ENCODE measurements around the gene RBM34.
"Not testable (repeated sequence)": the region's sequence is repeated elsewhere in the genome, so short reads cannot be mapped to it uniquely, and the experiment has no call there.

RBM34 gene, protein sequence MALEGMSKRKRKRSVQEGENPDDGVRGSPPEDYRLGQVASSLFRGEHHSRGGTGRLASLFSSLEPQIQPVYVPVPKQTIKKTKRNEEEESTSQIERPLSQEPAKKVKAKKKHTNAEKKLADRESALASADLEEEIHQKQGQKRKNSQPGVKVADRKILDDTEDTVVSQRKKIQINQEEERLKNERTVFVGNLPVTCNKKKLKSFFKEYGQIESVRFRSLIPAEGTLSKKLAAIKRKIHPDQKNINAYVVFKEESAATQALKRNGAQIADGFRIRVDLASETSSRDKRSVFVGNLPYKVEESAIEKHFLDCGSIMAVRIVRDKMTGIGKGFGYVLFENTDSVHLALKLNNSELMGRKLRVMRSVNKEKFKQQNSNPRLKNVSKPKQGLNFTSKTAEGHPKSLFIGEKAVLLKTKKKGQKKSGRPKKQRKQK

DNA sequence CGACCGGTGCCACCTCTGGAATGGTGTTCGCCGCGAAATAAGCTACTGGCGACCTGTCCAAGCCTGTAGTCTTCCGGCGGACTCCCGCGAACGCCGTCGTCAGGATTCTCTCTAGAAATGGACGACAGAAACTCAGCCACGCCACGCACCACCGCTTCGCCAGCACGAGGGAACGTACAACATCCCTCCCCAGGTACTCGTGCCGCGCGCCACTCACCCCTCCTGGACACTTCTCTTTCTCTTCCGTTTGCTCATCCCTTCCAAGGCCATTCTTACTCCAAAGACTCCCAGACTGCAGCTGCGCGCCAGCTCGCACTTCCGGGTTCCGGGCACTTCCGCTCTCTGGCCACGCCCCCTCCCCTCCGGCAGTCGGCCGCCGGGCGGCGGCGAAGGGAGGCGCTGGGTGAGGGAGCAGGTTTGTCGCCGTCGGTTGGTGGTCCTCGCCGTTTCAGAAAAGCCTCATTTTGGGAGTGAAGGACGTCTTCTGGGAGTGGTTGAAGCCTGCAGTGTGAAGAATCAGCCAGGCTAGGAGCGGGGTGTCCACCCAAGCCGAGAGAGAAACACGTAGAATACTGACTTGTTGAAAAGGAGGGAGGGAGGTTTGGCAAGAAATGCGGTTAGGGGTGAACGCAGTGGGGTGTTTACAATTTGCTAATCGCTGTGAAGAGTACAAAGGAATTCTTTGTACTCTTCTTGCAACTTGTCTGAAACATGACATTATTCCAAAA is at the start of gene RBM34:
TSS of gene RBM34 (minus strand) at position 294 of the 728 bp plus-strand sequence. CDS start at position 270, 24 bp downstream.
- peak; percentile 38 to 93 (median 84) for DNase-seq

DNA sequence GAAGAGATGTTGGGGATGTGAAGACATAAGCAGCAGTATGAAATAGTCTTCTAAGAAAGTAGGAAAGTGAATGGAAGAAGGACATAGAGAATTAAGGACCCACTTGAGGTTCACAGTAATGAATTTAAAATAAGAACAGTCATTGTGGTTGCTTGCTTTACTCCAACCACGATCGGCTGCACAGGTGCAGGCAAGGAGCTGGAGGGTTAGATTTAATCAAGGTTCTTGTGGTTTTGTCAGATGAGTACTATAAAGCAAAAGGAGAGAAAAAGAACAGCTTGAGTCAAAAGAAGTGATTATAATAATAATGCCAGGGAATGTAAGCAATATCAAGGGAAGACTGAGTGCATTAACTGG is 46.1 kb upstream of the RBM34 start:
- DNase-seq: no peak

DNA sequence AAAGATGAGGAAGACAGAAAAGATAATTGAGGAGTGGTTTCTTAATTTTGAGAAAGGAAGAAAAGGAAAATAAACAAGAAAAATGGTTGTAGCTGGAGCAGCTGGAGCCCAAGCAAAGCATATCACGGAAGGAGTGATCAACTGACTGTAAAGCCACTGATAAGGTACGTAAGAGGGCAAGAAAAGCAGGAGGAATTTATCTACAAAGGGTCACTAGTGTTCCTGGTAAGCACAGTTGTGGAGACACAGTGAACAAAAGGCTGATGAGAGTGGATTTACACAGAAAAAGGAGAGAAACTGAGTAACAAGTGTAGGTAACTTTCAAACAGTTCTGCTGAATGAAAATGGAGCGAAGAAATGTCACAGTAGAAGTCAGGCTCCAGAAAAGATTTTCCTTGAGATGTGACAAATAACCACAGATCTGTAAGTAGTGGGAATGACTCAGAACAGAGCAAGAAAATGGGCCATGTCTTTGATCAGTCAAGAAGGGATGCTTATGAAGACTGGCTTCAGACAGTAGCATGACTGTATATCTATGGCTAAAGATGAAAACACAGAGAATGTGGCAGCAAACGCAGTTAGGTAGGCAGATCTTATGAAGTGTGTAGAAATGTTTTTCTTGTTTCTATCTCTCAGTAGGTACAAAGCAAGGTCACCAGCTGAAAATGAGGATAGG is 45.6 kb upstream of the RBM34 start:
- DNase-seq: no peak

DNA sequence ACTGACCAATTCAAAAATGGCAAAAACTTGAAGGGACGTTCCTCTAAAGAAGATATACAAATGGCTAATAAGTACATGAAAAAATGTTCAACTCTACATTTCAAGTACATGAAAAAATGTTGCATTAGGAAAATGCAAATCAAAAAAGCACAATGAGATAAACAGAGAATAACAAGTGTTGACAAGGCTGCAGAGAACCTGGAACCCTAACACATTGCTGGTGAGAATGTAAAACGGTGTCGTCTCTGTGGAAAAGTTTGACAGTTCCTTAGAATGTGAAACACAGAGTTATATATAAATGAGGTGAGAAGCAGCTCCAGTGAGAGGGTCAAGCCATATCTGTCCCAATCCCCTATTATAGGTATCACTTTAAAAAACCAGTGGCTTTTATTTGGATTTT is 44.6 kb upstream of the RBM34 start:
- no peak for DNase-seq

DNA sequence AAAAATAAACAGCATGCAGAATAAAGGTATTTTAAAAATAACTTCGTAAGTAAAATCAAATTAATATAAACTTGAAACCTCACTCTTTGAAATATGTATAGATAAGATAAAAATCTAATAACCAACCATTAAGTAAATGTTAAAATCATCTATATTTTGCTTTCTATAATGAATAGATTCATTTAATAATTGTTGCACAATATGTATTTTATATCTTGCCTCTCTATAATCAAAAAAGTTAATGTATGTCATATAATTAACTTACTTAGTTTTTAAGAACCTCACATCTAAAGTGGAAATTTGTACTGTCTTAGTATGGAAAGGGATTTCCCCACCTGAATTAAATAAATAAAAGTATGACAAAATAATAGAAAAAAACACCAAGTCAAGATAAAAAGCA is 42.4 kb upstream of the RBM34 start:
- DNase-seq: no peak

DNA sequence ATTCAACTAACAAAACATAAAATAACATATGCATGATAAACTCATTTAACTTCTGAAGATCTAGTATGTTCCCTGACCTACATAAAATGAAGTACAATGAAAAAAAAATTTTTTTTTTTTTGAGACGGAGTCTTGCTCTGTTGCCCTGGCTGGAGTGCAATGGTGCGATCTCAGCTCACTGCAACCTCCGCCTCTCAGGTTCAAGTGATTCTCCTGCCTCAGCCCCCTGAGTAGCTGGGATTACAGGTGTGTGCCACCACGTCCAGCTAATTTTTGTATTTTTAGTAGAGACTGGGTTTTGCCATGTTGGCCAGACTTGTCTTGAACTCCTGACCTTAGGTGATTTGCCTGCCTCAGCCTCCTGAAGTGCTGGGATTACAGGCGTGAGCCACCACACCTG is 41.4 kb upstream of the RBM34 start:
- DNase-seq: not testable (repeated sequence)

DNA sequence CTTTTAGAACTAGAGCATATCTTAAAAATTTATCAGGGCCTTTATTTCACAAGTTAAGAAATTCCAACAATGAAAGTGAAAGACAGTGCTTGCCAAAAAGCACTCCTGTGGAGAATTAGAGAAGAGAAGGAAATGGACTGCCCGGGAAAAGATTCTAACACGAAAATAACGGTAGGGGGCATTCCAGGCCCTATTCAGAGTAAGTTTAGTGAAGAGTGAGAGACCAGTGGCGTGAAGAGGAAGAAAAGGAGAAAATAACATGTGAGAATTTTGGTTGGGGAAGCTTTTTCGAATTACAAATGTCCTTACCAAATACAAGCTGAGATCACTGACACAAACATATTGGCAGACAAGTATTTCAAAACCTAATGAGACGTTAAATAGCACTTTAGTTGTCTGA is 38.4 kb upstream of the RBM34 start:
- peak in 2 of 51 donors; percentile 5 to 9 for DNase-seq

GRCh38 chr1:235190431-235190830 is 29.4 kb upstream of the RBM34 start:
- DNase-seq: no peak

- DNase-seq: no peak
These were observed 26.3 kb upstream of the RBM34 start for GRCh38 chr1:235187316-235187715.

DNA sequence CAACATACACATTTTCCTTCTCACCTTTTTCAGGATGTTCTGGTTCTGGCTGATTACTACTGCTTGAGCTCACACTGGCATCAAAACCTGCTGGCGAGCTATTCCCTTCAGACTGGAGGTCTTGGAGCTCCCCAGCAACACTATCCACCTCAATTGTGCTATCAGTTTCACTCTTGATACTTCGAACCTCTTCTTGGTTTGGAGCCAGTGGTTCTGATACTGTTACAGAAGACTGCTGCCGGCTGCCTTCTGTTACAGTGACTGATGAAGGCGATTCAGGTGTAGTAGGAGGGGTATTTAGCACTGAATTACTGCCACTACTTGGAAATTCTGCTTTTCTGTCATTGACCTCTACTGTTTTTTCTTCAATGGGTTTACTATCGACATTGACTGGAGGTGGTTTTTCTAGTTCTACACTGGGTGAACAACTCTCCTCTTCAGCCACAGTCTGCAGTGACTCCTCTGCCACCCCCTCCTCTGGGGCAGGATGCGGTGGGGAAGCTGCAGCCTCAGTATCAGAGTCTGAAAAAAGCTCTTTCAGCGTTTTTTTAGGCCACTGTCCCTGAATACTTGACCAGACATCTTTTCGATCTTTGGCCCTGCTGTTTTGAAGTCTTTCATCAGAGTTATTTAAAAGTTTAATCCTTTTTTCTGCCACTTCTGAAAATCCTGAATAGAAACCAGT is 20.7 kb upstream of the RBM34 start:
- no peak for DNase-seq

GRCh38 chr1:235180916-235181460 is 19.9 kb upstream of the RBM34 start:
- no peak for DNase-seq

DNA sequence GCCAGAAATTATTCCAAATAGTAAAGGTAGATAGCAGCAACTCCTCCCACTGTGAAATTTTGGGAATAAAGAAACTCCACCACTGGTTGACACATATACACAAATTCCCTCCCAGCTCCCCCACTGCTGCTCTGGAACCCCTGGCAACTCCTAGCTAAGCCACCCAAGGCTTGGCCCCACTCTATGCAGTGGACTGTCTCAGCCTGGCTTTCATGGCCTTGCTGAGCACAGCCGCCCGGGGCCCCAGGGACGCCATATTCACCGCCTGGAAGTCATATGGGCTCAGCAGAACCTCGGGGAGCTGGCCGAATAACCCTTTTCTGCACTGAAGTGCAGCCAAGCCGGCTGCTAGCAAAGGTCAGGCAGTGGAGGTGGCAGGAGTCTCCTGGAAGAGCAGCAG is 15.4 kb upstream of the RBM34 start:
- DNase-seq: no peak

GRCh38 chr1:235169986-235170385 is 8.9 kb upstream of the RBM34 start:
- no peak for DNase-seq

DNA sequence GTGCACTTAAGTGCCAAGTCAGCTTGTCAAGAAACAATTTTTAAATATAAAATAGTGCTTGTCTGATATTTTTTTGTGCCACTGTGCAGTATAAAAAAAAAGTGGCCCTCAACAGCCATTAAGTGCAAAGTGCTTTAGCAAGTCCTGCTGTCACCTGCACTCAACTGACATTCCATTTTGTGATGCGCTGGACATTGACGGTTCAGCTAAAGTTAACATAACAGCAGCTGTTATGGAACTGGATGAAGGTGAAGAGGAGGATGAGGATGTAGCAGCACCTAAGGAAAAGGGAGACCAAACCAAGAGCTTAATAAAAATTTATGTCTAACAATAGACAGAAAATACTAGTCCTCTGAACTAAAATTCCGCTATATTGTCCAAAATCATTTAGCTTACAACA is 7.3 kb upstream of the RBM34 start:
- no peak for DNase-seq

DNA sequence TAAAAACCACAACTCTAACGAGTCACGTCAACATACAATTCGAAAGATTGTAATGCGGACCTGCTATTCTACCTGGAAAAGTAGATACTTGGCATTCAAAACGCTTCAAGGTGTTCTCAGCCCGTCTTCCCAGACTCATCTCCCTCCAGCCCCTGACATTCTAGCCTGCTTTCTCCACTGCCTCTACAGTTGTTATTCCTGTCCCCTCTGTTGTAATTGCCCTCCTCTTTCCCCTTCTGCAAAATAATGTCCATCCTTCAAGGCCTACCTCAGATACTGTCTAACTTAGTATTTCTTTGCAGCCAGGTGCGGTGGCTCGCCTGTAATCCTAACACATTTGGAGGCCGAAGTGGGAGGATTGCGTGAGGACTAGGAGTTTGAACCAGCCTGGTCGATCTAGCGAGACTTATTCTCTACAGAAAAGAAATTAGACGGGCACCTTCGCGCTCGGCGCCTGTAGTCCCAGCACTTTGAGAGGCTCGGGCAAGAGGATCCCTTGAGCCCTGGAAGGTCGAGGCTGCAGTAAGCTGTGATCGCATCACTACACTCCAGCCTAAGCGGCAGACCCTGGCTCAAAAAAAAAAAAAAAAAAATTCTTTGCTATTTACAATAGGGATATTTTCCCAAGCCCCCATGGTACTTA is 756 bp upstream of the RBM34 start:
- DNase-seq: peak in 2 of 51 donors; percentile 2 to 26

- no peak for DNase-seq
These were observed 580 bp downstream of the RBM34 start for GRCh38 chr1:235160383-235160956.

GRCh38 chr1:235159930-235160329 is 1.1 kb downstream of the RBM34 start:
- DNase-seq: not testable (repeated sequence)

DNA sequence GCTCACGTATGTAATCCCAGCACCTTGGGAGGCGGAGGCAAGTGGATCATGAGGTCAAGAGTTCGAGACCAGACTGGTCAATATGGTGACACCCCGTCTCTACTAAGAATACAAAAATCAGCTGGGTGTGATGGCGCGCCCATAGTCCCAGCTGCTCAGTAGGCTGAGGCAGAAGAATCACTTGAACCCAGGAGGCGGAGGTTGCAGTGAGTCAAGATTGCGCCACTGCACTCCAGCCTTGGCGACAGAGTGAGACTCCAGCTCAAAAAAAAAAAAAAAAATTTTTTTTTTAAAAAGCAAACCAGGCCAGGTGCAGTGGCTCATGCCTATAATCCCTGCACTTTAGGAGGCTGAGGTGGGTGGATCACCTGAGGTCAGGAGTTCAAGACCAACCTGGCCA is 1.8 kb downstream of the RBM34 start:
- not testable (repeated sequence) for DNase-seq

GRCh38 chr1:235158680-235159079 is 2.4 kb downstream of the RBM34 start:
- DNase-seq: no peak

DNA sequence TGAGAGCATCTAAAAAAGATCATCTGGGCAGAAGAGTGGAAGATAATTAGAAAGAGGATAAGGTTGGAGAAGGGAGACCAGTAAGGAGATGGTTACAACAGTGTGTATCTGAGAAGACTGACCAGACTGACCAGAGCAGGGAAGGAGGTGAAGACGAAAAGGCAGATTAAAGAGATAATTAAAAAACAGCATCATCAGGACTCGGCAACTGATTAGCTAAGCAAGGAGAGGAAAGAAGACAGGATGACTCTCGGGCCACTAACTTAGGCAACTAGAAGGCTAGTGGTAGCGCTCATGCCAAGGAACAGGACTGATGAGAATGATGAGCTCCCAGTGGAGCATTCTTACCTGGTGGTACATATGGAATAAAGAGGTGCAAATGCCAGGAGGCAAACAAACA is 3.9 kb downstream of the RBM34 start:
- DNase-seq: no peak

GRCh38 chr1:235156740-235157139 is 4.3 kb downstream of the RBM34 start:
- no peak for DNase-seq
